SU-DHL-6 (cell line): ENCODE data around the gene MYRF.

ENCODE experiments used
- H2AFZ ChIP-seq: fragments of 200-600 bp; sonication (generic); 2 replicates; pipeline ENCODE4 v1.6.1; 2014; ENCODE audit warnings: low read depth, mild to moderate bottlenecking, moderate library complexity, mixed read lengths, antibody characterized with exemption, low read length; ENCODE audit not compliant: severe bottlenecking
- H3F3A ChIP-seq: fragments of 200-600 bp; shearing (Covaris generic); 2 replicates; pipeline ENCODE4 v1.6.0; 2016; ENCODE audit warnings: antibody characterized with exemption, mild to moderate bottlenecking; ENCODE audit not compliant: insufficient read depth
- H3K27ac ChIP-seq: fragments of 200-600 bp; sonication (generic); 2 replicates; pipeline ENCODE4 v1.5.1; 2016; ENCODE audit warnings: low read depth, mild to moderate bottlenecking, low read length, moderate library complexity, mixed read lengths
- H3K27me3 ChIP-seq: fragments of 200-600 bp; sonication (generic), shearing (Covaris generic); 2 replicates; pipeline ENCODE4 v1.6.0; 2014; ENCODE audit warnings: mild to moderate bottlenecking, low read length
- H3K36me3 ChIP-seq: fragments of 200-600 bp; sonication (generic); 2 replicates; pipeline ENCODE4 v1.6.1; 2014; ENCODE audit warnings: mild to moderate bottlenecking, low read length, mixed read lengths
- H3K4me2 ChIP-seq: fragments of 300-600, 200-600 bp; shearing (Covaris generic), sonication (generic); 2 replicates; pipeline ENCODE4 v1.6.0; 2014; ENCODE audit warnings: low read length, low read depth, mild to moderate bottlenecking; ENCODE audit not compliant: poor library complexity, severe bottlenecking
- H3K4me3 ChIP-seq: fragments of 200-600 bp; sonication (generic); 2 replicates; pipeline ENCODE4 v1.5.1; 2014; ENCODE audit warnings: antibody characterized with exemption, low read length, mild to moderate bottlenecking, mixed read lengths; ENCODE audit not compliant: insufficient read depth, poor library complexity, severe bottlenecking
- H3K79me2 ChIP-seq: fragments of 200-600 bp; sonication (generic); 2 replicates; pipeline ENCODE4 v1.6.1; 2014; ENCODE audit warnings: mild to moderate bottlenecking, low read length, moderate library complexity; ENCODE audit not compliant: insufficient read depth
- H3K9ac ChIP-seq: fragments of 200-600 bp; sonication (generic); 2 replicates; pipeline ENCODE4 v1.7.0; 2014; ENCODE audit warnings: mild to moderate bottlenecking, low read length
- H3K9me2 ChIP-seq: fragments of 200-600 bp; sonication (generic); replicated peaks from 2 replicates; pipeline ENCODE4 v1.6.1; 2014; ENCODE audit warnings: low read length; ENCODE audit not compliant: insufficient read depth
- H3K9me3 ChIP-seq: fragments of 200-600 bp; sonication (generic); 2 replicates; pipeline ENCODE4 v1.6.1; 2014; ENCODE audit warnings: low read length, mixed read lengths; ENCODE audit not compliant: insufficient read depth
- H4K20me1 ChIP-seq: fragments of 200-600 bp; sonication (generic); 2 replicates; pipeline ENCODE4 v1.6.1; 2014; ENCODE audit warnings: low read depth, mild to moderate bottlenecking, antibody characterized with exemption, low read length, moderate library complexity, mixed read lengths
- EZH2phosphoT487 ChIP-seq: fragments of 200-600 bp; sonication (generic), shearing (Covaris generic); conservative IDR thresholded peaks from 2 replicates; pipeline ENCODE4 v1.6.1; 2018; ENCODE audit warnings: mild to moderate bottlenecking, antibody characterized with exemption, low read length, moderate library complexity, mixed read lengths
- TF ChIP-seq, protein P1 (sequence below): fragments of 200-600 bp; sonication (generic); IDR thresholded peaks from one replicate; pipeline ENCODE4 v1.5.1; 2017; ENCODE audit warnings: antibody characterized with exemption, mild to moderate bottlenecking, low read length, moderate library complexity; ENCODE audit not compliant: insufficient read depth, poor library complexity, severe bottlenecking

Gene MYRF

DNA sequence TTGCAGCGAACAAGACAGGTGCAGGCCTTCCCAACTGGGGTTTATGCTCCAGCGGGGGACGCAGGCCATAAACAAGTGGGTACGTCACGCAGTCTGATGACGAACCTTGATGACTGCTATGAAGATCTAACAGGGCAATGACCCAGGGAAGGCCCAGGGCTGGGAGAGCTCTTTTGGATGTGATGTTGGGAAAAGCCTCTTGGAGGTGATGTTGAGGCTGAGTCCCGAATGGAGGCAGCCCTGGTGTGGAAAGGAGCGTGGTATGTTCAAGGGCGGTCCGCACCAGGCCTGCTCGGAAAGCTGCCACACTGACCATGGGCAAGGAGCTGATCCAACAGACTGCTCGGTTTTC is 81.5 kb downstream of the MYRF start:
- Histone ChIP-seq H3K9me2 (no peaks in the 10 kb centered on the region), H3K9me3 (no peaks in the 10 kb centered on the region), H3K4me3 (no peak overlapping the region), H4K20me1 (no peaks in the 10 kb centered on the region), H3K27me3 (no peaks in the 10 kb centered on the region), H3K9ac (peak overlapping the region; percentile 46), H2AFZ (no peak overlapping the region), H3K36me3 (no peaks in the 10 kb centered on the region), H3K4me2 (peak overlapping the region; percentile 50), H3F3A (peaks cover 9% of the 10 kb centered on the region; the same call in 1 of the 2 replicates), H3K79me2 (peaks cover 33% of the 10 kb centered on the region), H3K27ac (peak overlapping the region; percentile 86)
- TF ChIP-seq EZH2phosphoT487: no peak
- TF ChIP-seq, protein P1, sequence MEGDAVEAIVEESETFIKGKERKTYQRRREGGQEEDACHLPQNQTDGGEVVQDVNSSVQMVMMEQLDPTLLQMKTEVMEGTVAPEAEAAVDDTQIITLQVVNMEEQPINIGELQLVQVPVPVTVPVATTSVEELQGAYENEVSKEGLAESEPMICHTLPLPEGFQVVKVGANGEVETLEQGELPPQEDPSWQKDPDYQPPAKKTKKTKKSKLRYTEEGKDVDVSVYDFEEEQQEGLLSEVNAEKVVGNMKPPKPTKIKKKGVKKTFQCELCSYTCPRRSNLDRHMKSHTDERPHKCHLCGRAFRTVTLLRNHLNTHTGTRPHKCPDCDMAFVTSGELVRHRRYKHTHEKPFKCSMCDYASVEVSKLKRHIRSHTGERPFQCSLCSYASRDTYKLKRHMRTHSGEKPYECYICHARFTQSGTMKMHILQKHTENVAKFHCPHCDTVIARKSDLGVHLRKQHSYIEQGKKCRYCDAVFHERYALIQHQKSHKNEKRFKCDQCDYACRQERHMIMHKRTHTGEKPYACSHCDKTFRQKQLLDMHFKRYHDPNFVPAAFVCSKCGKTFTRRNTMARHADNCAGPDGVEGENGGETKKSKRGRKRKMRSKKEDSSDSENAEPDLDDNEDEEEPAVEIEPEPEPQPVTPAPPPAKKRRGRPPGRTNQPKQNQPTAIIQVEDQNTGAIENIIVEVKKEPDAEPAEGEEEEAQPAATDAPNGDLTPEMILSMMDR: no peak

DNA sequence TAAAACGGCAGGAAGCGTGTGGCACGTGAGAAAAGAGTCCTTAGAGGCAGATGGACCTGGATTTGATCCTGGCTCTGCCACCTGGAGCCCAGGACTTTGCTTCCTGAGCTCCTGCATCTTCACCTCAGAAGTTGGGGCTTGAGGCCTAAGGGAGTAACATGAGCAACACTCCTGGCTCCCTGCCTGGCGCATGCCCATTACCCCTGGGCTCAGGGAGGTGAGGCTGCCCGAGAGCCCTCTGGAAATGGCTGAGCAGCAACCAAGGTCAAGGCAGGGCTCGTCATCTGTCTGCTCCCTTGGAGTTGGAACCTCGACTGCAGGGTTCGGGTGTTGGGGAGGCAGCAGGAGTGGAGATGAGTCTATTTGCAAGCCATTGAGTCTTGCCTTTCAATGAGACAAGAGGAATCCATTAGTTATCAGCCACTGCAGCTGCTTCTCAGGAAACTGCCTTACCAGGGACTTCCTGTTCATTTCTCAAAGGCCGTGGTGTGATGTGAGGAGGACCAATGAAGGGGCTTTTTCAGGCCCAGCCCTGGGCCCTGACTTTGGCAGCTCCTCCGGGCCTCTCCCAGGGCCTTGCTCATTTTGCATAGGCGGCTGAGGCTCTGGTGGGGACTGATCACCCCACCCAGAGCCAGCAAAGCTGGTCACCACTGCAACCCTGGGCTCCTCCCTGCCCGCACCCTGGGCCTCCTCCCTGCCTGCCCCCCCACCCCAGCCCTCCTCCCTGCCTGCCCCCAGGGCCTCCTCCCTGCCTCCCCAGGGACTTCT is 82.0 kb downstream of the MYRF start:
- Histone ChIP-seq H3K9me3 (no peaks in the 10 kb centered on the region), H4K20me1 (no peaks in the 10 kb centered on the region), H3K79me2 (peaks cover 28% of the 10 kb centered on the region), H3K36me3 (no peaks in the 10 kb centered on the region), H3K27me3 (no peaks in the 10 kb centered on the region), H3K27ac (peak overlapping the region; percentile 86), H3K4me2 (peak overlapping the region; percentile 50), H3K9ac (peak overlapping the region; percentile 46), H2AFZ (no peak overlapping the region), H3K4me3 (no peak overlapping the region), H3K9me2 (no peaks in the 10 kb centered on the region), H3F3A (peaks cover 9% of the 10 kb centered on the region; the same call in 1 of the 2 replicates)
- no peak for TF ChIP-seq EZH2phosphoT487
- TF ChIP-seq, protein P1: no peak

DNA sequence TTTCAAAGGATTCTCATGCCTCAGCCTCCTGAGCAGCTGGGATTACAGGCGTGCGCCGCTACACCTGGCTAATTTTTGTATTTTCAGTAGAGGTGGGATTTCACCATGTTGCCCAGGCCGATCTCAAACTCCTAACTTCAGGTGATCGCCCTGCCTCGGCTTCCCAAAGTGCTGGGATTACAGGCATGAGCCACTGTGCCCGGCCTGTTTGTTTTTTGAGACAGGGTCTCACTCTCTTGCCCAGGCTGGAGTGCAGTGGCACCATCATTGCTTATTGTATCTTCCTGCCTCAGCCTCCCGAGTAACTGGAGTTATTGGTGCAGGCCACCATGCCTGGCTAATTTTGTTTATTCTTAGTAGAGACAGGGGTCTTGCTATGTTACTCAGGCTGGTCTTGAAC is 83.8 kb downstream of the MYRF start:
- Histone ChIP-seq H3K79me2 (peaks cover 11% of the 10 kb centered on the region; the same call in 1 of the 2 replicates), H2AFZ (no peak overlapping the region), H3F3A (peaks cover 4% of the 10 kb centered on the region; the same call in 1 of the 2 replicates), H4K20me1 (no peaks in the 10 kb centered on the region), H3K9me3 (no peaks in the 10 kb centered on the region), H3K9me2 (no peaks in the 10 kb centered on the region), H3K27me3 (no peaks in the 10 kb centered on the region), H3K4me2 (no peak overlapping the region), H3K36me3 (no peaks in the 10 kb centered on the region), H3K27ac (no peak overlapping the region), H3K4me3 (no peak overlapping the region), H3K9ac (no peak overlapping the region)
- TF ChIP-seq EZH2phosphoT487: no peak
- TF ChIP-seq, protein P1: no peak
